Activated naive CD8-positive, alpha-beta T cell treated with anti-CD3 and anti-CD28 coated beads, Interleukin-2, amount 10 ng/mL, durations not matched to agents 7 days and 5 days (primary cell): ENCODE data around the gene CNN2. TPM values are rescaled to one million over a fixed set of nuclear protein-coding genes. Genes with fewer than 3 reads are reported as not detected.

Source experiments
- ATAC-seq: fragments of 150-1000 bp; cut with Tn5 transposase; one replicate; pipeline ENCODE4 v1.10.0; 2021; ENCODE audit warnings: low read depth, moderate library complexity
- POLR2A ChIA-PET: fragments of 350-600 bp; sonication (Branson Sonifier 250); formaldehyde crosslinking; loops from one replicate; lab custom pipeline; 2021; ENCODE audit warnings: antibody characterized with exemption; lab: Charles Lee
- DNase-seq: peaks from one replicate; pipeline ENCODE4 v3.0.0; 2021
- H3K27ac Mint-ChIP-seq: one replicate; pipeline ENCODE4 v1.8.0; 2022; ENCODE audit warnings: mild to moderate bottlenecking, mixed read lengths
- H3K27me3 Mint-ChIP-seq: one replicate; pipeline ENCODE4 v1.8.0; 2022; ENCODE audit warnings: mild to moderate bottlenecking, moderate library complexity, mixed read lengths
- H3K36me3 Mint-ChIP-seq: one replicate; pipeline ENCODE4 v1.8.0; 2021; ENCODE audit warnings: mild to moderate bottlenecking, mixed read lengths
- H3K4me1 Mint-ChIP-seq: one replicate; pipeline ENCODE4 v1.8.0; 2021; ENCODE audit warnings: mixed read lengths
- H3K4me3 Mint-ChIP-seq: one replicate; pipeline ENCODE4 v1.8.0; 2022; ENCODE audit warnings: mild to moderate bottlenecking, moderate library complexity, mixed read lengths
- H3K9me3 Mint-ChIP-seq: one replicate; pipeline ENCODE4 v1.8.0; 2021; ENCODE audit warnings: mixed read lengths
- total RNA-seq, 2 experiments: library from RNA; stranded (reverse); gene quantifications; one replicate each; pipeline ENCODE4 v1.2.3, GENCODE V29; 2021

CNN2 gene
- total RNA-seq, 2 experiments from 2014 or later = 340 to 353 TPM

DNA sequence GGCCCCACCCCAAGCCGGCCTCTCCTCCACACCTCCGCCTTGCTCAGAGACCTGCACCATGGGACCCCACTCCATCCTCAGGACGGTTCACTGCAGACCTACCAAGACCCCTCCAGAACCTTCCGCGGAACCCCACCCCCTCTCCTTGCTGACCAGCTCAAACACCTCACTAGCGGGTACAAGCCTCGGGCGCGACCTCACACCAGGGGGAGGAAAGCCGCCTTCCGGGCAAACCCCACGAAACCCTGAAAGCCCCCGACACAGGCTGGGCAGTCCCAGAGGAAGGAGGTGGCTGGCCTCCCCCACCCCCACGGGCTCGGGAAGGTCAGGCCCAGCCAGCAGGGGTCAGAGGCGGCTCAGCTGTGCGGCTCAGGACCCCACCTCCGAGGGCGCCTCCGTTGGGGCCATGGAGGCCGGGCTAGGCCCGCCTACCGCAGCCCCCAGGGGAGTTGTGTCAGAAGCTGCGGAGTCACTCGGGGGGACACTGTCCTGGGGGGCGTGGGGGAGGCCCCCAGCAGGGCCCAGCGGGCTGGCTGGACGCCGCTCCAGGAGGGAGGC lies 16.3 kb upstream of the CNN2 start:
- Mint-ChIP-seq H3K4me1 (peaks cover 2% of the 10 kb centered on the region), H3K4me3 (no peak overlapping the region), H3K27me3 (no peaks in the 10 kb centered on the region), H3K27ac (no peak overlapping the region), H3K36me3 (peaks cover 3% of the 10 kb centered on the region), H3K9me3 (no peaks in the 10 kb centered on the region)
- POLR2A ChIA-PET = no interaction called here
- ATAC-seq (no peak), DNase-seq (no peak)

DNA sequence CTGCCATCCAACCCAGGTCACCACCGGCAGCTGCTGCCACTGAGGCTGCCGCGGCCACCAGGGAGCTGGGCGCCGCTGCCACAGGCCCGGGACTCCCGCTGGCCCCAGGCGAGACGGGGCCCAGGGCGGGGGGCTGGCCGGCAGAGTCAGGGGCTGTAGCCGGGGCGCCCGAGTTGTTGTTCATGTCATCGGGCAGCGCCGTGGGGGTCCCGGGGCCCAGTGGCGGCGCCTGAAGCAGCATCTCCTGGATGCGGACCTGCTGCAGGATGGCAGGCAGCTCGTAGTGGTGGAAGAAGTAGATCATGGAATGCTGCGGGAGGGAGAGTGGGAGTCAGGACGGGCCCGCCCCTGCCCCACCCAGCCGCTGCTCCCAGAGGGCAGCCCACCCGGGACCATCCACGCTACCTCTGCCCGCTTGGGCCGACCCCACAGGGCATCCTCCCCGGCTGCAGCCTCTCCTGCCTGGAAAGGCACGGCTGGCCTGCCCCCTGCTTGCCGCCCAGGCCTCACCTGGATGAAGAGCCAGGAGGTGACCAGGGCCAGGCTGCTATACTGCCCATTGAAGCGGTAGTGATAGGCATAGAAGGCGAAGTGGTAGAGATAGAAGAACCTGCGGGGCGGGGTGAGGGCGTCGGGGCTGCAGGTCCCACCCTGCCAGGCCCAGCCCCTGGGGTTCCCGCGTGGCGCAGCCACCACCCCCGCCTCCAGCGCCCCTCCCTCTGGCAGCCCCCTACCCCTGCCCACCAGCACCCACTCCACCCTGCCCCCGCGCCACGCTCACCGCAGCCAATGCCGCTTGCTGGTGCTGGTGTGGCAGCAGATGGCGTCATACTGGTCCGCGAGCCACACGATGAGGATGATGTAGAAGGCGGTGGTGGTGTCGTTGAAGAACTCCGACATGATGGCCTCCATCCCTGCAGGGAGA lies 15.6 kb upstream of the CNN2 start:
- POLR2A ChIA-PET = no interaction called here

DNA sequence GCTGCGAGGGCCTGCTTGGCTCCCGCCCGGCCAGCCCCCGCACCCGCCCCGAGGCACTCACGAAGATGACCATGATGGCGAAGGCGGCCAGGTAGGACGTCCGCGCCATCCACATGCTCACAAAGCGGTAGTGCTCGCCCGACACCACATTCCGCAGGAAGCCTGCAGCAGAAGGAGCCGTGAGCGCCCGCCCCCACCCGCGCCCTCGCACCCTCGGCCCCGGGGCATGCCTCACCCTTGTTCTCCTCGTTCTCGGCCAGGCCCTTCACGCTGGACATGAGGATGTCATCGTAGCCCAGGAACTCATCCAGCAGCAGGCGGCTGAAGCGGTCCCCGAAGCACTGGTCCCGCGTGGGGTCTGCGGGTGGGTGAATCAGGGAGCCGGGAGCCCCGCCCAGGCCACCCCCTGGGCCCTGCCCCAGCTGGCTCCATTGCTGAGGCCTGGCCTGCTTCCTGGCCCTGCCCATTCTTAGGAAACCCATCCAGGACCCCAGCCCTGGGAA lies 14.5 kb upstream of the CNN2 start:
- H3K27ac Mint-ChIP-seq = no peak overlapping the region
- POLR2A ChIA-PET = no interaction called here
- ATAC-seq (no peak), DNase-seq (no peak)
- H3K4me3 Mint-ChIP-seq = no peak overlapping the region
- H3K36me3 Mint-ChIP-seq = peaks cover 3% of the 10 kb centered on the region
- H3K27me3 Mint-ChIP-seq = no peaks in the 10 kb centered on the region
- H3K9me3 Mint-ChIP-seq = no peaks in the 10 kb centered on the region
- peaks cover 3% of the 10 kb centered on the region for H3K4me1 Mint-ChIP-seq

More for the DNA sequence above, 15.6 kb upstream of the CNN2 start:
- peaks cover 2% of the 10 kb centered on the region for H3K4me1 Mint-ChIP-seq
- no peak overlapping the region for H3K27ac Mint-ChIP-seq
- ATAC-seq (no peak), DNase-seq (no peak)
- no peaks in the 10 kb centered on the region for H3K27me3 Mint-ChIP-seq
- no peaks in the 10 kb centered on the region for H3K9me3 Mint-ChIP-seq
- no peak overlapping the region for H3K4me3 Mint-ChIP-seq
- H3K36me3 Mint-ChIP-seq = peaks cover 3% of the 10 kb centered on the region

DNA sequence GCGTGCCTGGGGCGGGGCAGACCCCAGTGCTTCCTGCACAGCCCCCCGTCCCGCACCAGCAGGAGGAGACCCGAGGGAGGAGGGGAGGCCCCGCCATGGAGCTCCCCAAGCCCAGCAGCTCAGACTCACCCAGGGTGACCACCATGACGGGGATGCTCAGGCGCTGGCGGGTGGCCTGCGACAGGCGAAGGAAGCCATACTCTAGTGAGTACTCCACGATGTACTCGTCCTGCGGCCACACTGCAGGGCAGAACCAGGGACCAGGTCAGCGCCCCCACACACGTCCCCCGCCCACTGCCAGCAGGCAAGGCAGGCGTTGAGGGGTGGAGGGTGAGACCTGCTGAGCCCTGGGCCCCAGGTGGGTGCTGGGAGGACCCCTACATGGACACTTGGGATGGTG lies 14.1 kb upstream of the CNN2 start:
- POLR2A ChIA-PET = no interaction called here
- ATAC-seq (no peak), DNase-seq (no peak)
- Mint-ChIP-seq H3K27me3 (no peaks in the 10 kb centered on the region), H3K4me1 (peaks cover 2% of the 10 kb centered on the region), H3K9me3 (no peaks in the 10 kb centered on the region), H3K27ac (no peak overlapping the region), H3K4me3 (no peak overlapping the region), H3K36me3 (peaks cover 3% of the 10 kb centered on the region)

DNA sequence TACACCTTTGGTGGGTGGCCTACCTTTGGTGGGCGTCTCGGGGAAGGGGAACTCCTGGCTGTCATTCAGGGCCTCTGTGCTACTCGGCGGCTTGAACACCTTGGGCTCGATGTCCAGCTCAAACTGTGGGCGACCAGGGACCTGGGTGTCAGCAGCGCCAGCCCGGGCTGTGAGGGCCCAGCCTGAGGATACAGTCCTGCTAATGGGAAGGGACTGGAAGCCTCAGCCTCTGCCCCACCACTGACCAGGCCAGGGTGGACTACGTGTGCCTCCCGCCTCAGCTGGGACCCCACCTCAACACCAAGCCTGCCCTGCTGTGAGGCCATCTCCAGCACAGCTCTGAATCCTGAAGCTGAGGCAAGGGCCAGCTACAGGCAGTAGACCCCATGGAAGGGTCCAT lies 13.2 kb upstream of the CNN2 start:
- POLR2A ChIA-PET = no interaction called here
- no peaks in the 10 kb centered on the region for H3K9me3 Mint-ChIP-seq
- no peak for ATAC-seq
- H3K27me3 Mint-ChIP-seq = no peaks in the 10 kb centered on the region
- no peak overlapping the region for H3K27ac Mint-ChIP-seq
- no peak for DNase-seq
- H3K4me1 Mint-ChIP-seq = peaks cover 9% of the 10 kb centered on the region
- no peak overlapping the region for H3K4me3 Mint-ChIP-seq
- peaks cover 3% of the 10 kb centered on the region for H3K36me3 Mint-ChIP-seq

DNA sequence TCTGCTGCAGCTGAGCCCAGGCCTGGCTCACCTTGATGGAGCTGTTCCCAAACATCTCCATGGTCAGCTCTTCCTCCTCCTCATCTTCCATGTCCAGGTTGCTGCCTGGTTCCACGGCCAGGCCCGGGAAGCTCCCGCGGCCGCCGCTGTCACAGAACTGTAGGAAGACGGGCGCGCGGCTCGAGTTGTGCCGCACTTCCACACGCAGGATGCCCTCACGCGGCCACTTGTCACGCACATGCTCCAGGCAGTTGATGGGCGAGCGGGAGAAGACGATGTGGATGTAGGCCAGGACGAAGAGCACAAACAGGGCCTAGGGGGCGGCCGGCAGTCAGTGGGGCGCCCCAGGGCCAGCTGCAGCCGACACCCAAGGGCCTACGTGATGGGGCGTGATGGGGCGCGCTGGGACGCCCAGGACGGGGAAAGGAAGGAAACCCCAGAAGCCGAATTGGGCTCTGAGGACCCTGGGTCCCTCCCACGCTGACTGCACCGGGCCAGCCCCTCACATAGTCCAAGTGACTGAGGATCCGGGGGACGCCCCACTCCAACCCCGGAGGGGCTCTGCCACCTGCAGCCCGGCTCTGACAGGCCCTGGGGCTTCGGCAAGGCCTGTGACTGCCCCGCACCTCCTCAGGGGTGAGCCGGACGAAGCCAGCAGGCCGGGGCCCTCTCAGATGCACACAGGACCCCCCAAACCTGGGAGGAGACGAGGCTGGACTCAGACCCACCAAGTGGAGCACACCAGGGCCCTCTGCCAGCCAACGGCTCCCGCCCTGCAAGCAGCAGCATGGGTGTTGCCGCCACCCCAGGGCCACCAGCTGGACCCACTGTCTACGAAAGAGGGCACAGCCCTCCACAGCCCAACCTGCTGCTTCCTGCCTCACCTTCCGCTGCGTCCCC lies 12.0 kb upstream of the CNN2 start:
- Mint-ChIP-seq H3K27ac (no peak overlapping the region), H3K9me3 (no peaks in the 10 kb centered on the region), H3K27me3 (no peaks in the 10 kb centered on the region), H3K36me3 (peaks cover 3% of the 10 kb centered on the region), H3K4me1 (peaks cover 11% of the 10 kb centered on the region), H3K4me3 (no peak overlapping the region)
- ATAC-seq (no peak), DNase-seq (no peak)
- POLR2A ChIA-PET = no interaction called here

DNA sequence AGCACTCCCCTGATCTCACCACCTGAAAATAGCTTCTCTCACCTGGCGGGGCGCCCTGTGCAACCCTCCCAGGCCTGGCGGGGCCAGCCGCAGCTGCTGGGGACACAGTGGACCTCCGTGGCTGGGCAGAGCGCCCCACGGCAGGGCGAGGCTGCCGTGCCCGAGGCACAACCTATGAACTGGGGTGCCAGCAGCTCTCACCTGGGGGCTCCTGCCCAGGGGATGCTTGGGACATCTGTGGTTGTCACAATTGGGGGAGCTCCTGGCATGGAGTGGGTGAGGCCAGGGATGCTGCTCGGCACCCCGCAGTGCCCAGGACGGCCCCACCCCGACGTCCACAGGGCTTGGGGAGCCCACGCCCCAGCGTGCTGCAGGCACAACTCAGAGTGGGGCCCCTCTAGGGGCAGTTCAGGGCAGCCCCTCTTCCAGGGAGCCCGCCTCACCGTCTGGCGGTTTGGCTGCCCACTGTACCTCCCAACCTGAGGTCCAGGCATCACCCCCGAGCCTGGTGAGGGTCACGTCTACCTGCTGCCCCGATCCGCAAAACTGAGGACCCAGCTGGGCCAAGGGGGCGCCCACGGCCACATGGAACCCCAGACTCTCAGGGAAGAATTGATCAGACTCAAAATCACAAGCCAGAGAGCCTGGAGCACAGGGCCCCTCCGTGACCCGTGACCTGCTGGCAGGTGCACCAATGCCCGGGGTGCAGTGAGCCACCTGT lies 11.2 kb upstream of the CNN2 start:
- Mint-ChIP-seq H3K9me3 (no peaks in the 10 kb centered on the region), H3K27ac (no peak overlapping the region), H3K4me1 (peaks cover 11% of the 10 kb centered on the region), H3K36me3 (peaks cover 4% of the 10 kb centered on the region), H3K27me3 (no peaks in the 10 kb centered on the region), H3K4me3 (no peak overlapping the region)
- POLR2A ChIA-PET = interaction anchor here (0.6 kb wide), 1 partner anchor 70 kb away, joined by 3 read pairs; no protein-coding TSS in a partner anchor
- DNase-seq (no peak), ATAC-seq (no peak)

DNA sequence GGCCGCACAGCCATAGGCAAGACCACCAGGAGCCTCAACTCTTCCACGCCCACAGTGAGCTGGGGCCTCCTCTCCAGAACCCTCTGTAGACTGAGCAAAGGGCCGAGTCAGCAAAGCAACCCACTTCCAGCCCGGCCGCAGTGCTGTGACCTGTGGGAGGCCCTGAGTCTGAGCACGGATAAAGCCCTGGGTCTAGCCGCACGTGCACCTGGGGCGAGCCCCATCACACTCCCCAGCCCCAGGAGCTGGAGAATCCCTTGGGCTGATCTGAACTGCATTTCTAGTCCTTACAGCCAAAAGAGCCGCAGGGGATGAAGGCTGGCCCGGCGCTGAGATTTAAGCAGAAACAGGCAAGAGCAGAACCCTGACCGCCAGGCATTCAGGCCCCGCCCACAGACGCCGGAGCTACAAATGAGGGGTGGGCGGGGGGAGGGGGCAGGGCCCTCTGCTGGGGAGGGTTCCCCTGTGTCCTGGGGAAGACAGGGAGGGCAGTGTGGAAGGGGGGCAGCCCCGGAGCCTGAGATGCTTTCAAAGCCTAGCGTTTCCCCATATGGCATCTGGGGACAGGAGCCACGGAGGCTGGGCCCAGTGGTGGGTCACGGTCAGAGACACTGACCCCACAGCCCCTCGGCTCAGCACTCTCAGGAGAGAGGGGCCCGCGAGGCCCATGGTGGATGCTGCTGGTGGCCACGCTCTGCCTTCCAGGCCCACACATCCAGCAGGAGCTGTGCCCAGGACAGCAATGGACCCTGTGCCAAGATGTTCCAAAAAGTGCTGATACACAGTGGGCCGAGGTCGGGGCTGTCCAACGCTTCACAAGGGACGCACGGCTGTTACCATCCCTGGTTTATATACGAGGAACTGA lies 10.4 kb upstream of the CNN2 start:
- no peak overlapping the region for H3K4me3 Mint-ChIP-seq

DNA sequence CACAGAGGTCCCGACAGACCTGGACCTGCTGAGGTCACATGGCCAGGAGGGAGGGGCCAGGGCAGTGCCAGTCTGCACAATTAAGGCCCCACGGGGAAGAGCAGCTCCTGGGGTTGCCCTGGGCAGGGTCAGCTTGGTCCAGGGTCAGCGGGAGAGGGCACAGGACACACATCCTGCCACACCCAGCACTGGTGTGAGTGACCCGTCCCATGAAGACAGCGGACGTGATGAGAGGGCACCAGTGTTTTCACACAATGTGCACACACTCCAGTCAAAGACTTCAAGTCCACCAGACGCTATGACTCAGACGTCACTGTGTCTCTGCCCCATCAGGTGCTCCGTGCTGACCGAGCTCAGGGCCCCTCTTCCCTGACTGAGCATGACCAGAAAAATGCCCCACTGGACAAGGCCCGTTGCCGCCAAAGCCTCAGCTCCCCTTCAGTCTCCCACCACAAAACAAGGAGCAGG lies 9.7 kb upstream of the CNN2 start:
- Mint-ChIP-seq H3K4me1 (peaks cover 17% of the 10 kb centered on the region), H3K4me3 (peak overlapping the region; percentile 49)
- POLR2A ChIA-PET = interaction anchor here (0.9 to 1.0 kb wide), 2 partner anchors 20 to 51 kb away, joined by 3 read pairs; partner anchors contain the start of gene ARHGAP45

More for the DNA sequence above, 10.4 kb upstream of the CNN2 start:
- H3K27me3 Mint-ChIP-seq = no peaks in the 10 kb centered on the region
- DNase-seq (no peak), ATAC-seq (no peak)
- H3K27ac Mint-ChIP-seq = peak overlapping the region; percentile 16
- H3K36me3 Mint-ChIP-seq = peaks cover 4% of the 10 kb centered on the region
- H3K9me3 Mint-ChIP-seq = no peaks in the 10 kb centered on the region
- POLR2A ChIA-PET = interaction anchor here (0.6 to 1.0 kb wide), 3 partner anchors 20 to 69 kb away, joined by 3 read pairs; partner anchors contain the start of gene ARHGAP45
- peaks cover 11% of the 10 kb centered on the region for H3K4me1 Mint-ChIP-seq

DNA sequence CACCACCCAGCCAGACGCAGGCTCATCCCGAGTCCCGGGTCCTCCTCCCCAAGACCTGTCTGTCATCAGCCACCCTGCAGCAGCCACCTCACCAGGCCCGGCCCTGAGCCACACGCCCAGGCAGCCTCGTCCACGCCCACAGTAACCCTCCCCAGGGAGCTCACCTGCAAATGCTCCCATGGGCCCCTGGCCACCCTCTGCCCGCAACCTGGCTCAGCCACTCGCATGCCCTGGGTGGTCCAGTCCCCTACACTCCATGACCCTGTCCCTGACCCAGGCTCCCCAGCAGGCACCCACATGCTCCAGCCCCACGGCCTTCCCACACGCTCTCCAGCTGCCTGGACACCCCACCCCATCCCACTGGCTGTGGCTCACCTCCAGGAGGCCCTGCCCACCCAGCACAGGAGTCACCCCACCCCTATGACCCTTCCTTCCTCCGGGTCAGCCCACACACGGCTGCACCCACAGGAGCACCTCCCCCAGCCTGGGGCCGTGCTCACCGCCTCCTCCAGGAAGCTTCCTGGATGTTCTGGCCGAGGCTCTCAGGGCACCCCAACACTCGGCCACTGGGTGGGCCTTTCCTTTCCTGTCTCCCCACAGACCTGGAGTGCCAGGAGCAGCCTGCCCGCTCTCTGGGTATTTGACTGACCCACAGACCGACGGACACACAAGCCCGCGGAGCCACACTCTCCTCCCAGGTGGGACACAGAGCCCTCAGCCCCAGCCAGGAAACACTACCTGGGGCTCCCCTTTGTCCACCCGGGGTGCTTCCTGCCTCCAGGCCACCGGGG lies 9.1 kb upstream of the CNN2 start:
- Mint-ChIP-seq H3K36me3 (peaks cover 2% of the 10 kb centered on the region), H3K4me1 (peaks cover 17% of the 10 kb centered on the region)
- POLR2A ChIA-PET = interaction anchor here (0.9 to 1.0 kb wide), 3 partner anchors 21 to 50 kb away, joined by 3 read pairs; partner anchors contain the start of genes ABCA7 and ARHGAP45

More for the DNA sequence above, 9.7 kb upstream of the CNN2 start:
- ATAC-seq (no peak), DNase-seq (no peak)
- Mint-ChIP-seq H3K27me3 (no peaks in the 10 kb centered on the region), H3K36me3 (peaks cover 2% of the 10 kb centered on the region), H3K27ac (peak overlapping the region; percentile 68), H3K9me3 (no peaks in the 10 kb centered on the region)

DNA sequence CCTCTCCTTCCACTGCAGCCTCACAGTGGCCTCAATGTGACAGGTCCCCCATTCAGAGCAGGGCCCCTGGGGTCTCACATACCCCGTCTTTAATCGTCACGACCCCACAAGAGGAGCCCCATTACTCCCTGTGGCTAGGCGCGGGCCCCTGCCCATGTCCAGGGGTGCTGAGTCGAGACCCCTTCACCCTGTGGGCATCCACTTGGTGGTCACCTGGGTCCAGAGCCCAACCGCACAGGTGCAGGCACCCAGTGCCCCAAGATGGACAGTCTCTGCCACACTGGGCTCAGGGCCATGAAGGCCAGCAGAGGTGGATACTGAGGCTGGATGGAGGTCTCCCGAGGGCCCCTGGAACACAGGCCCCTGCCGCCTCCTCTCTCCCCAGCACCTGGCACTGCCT lies 8.5 kb upstream of the CNN2 start:
- Mint-ChIP-seq H3K4me1 (peaks cover 17% of the 10 kb centered on the region), H3K27me3 (no peaks in the 10 kb centered on the region), H3K36me3 (peaks cover 2% of the 10 kb centered on the region), H3K9me3 (no peaks in the 10 kb centered on the region), H3K4me3 (peak overlapping the region; percentile 49), H3K27ac (peak overlapping the region; percentile 30)
- DNase-seq = no peak
- POLR2A ChIA-PET = interaction anchor here (1.0 kb wide), 1 partner anchor 22 kb away, joined by 3 read pairs; the partner anchor contains the start of gene ABCA7
- no peak for ATAC-seq

More for the DNA sequence above, 9.1 kb upstream of the CNN2 start:
- ATAC-seq (no peak), DNase-seq (no peak)
- Mint-ChIP-seq H3K9me3 (no peaks in the 10 kb centered on the region), H3K27me3 (no peaks in the 10 kb centered on the region), H3K27ac (peak overlapping the region; percentile 68), H3K4me3 (peak overlapping the region; percentile 49)
